Vagina (tissue), 2 donors: ENCODE data around the gene ARHGAP18.

ENCODE experiments used
- CTCF ChIP-seq, 3 experiments: fragments of 450-650 bp in 2 of 3; fragments of 200-600 bp in 1 of 3; sonication (generic) in 1 of 3; IDR thresholded peaks; one replicate each; pipeline ENCODE4 v1.5.1; 2017 to 2019; ENCODE audit warnings: antibody characterized with exemption in 3 of 3, mild to moderate bottlenecking in 2 of 3, moderate library complexity in 2 of 3
- POLR2AphosphoS5 ChIP-seq, 2 donors: sonication (generic); formaldehyde crosslinking; IDR thresholded peaks; one replicate each; pipeline ENCODE4 v1.9.0; 2017; ENCODE audit warnings: antibody characterized with exemption in 2 of 2, mild to moderate bottlenecking in 2 of 2, low read depth in 1 of 2; ENCODE audit not compliant: insufficient read depth in 1 of 2

GRCh38 chr6:129615496-129615895, 94.5 kb downstream of the ARHGAP18 start:
- no peak for TF ChIP-seq CTCF (IDR thresholded peaks at IDR 0.05)
- no peak for TF ChIP-seq POLR2AphosphoS5 (IDR thresholded peaks at IDR 0.05; ENCODE audit: insufficient read depth in 1 of 2, low read depth in 1 of 2)
